ENCODE data around the gene ANKRD31.
"Not testable (repeated sequence)": the region's sequence is repeated elsewhere in the genome, so short reads cannot be mapped to it uniquely, and the experiment has no call there.

The ANKRD31 gene

DNA sequence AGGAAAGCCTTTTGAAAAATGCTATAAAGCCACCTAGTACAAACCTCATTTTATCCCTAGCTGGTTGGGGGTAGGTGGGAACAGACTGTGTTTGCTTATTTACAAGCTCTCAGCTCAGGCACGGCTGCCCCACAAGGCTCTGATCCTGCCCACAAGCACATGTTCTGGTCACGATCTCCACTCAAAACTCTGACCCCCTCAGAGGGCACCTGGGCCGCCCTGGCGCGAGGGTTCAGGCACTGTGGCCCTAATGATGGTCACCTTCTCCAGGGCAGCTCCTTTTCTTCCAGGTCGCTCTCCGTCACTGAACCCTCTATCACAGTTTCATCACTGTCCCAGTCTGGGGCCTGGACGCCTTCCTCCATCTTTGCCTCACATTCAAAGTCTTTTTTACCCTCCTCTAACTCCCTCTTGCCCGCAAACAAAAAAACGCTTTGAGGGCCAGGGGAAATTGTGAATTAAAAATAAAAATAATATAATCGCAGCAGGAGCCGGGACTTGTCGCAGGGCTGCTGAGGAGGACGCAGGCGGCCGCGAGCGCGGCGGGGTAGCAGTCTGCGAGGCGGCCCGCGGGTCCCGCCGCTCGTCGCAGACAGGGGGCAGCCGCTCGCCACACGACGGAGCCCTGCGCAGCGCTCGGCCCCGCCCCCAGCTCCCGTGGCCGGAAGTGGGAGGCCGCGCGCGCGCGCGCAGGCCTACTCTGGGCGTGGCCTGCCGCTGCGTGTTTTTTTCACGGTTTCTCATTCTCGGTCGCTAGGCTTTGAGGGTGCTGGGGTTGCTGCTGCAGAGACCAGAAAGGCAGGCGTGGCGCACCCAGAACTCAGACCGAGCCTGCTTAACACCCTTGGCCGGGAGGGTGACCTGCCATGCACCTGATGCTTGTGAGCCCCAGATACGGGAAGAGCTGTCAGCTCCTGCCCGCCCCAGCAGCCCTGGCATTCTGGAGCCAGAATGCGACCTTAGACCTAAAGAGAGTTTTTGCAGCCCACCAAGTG is at the start of gene ANKRD31:
Gene ANKRD31, minus strand, starts transcription at position 557 of the 995 bp plus-strand sequence. Its CDS starts 192 bp downstream, at position 365.
- DNase-seq: peak; percentile 62

DNA sequence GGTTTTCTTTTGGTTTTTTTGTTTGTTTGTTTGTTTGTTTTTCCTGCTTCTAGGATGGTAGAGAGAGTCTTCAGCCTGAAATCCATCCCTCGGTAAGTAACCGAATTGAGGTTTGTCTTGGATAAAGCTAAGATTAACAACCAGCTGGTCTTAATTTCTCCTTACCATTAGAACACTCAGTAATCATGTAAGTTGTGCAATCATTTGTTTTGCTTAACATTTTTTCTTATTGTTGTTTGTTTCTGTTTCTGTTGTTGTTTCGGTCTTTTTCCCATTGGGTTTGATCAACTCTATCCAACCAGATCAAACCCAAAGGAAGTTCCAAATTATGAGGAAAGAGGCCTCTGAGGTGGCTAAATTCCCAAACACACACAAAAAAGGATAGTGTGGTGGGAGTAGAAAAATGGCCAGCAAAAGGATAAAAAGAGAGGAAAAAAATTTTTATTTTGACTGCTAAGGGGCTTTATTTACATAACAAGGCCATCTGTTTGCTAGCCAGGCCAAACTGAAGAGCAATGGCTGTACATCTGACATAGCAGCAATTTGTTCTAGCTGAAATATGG is 49.6 kb upstream of the ANKRD31 start:
- DNase-seq: no peak

GRCh38 chr5:75282581-75282980 is 45.9 kb upstream of the ANKRD31 start:
- no peak for DNase-seq

- no peak for DNase-seq
Measured at GRCh38 chr5:75281716-75282465, 45.2 kb upstream of the ANKRD31 start.

GRCh38 chr5:75279321-75279720 is 42.6 kb upstream of the ANKRD31 start:
- no peak for DNase-seq

DNA sequence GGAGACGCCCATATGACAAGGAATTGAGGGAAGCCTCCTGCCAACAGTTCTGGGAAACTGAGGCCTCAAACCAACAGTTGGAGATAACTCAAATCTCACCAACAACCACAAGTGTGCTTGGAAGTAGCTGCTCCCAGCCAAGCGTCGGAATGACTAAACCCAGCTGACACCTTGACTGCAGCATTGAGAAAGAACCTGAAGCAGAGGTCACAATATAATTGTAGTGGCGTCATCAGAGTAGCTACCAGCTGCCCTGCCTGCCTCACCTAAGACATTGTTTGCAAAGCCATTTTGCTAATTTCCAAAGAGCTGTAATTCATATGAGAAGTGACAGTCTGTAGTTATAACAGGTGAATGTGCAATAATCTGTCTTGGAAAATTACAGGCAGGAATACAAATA is 40.8 kb upstream of the ANKRD31 start:
- peak; percentile 90 for DNase-seq

DNA sequence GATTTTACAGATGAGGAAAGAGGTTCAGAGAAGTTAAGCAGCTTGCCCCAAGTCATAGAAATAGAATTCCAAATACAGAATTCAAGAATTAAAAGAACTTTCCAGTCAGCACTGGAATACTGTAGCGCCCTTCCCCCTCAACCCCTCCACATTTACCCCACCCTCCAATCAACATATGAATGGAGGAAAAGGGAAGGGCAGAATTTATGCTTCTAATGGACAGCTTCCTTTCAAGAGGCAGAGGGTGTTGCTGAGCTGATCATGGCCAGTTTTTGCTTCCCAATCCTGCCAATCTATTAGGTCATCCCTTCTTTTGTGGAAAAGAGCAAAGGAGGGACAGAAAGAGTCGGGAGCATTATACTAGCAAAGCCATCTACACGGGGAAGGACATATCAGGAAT is 39.1 kb upstream of the ANKRD31 start:
- DNase-seq: peak; percentile 61

DNA sequence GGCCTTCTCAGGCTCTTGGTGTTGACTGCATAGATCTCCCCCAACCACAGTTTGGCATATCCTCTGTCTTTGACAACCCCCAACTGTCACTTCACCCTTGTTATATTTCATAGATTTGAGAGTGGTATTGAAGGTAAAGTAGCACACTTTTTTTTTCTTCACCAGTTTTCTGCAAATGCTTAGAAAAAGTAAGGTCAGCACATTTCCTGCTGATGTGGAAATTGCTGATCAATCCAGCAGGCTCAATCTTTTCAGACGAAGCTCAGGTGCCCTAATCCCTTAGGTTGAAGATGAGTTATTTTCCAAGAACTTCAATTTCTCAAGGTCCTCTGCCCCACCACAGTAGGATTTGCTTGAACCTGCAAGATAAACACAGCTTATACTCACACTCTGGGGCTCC is 38.5 kb upstream of the ANKRD31 start:
- DNase-seq: no peak

DNA sequence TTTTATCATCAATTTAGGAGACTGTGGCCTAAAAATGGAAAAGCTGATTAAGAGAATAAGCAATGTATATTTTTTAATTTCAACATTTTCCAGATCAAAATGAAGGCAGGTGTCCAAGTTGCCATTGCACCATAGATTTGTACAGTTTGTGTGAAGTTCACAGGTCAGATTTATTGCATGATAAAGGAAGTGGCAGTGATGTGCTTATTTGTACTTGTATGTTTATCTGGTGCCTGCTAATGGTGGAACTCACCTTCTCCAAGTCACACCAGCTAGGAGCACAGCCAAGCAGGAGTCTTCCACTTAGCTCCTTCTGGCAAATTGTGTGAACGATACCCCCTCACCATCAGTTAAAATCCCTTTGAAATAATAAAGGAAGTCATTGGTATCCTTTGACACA is 37.8 kb upstream of the ANKRD31 start:
- no peak for DNase-seq

- DNase-seq: not testable (repeated sequence)
Measured at GRCh38 chr5:75270605-75271004, 33.9 kb upstream of the ANKRD31 start.

DNA sequence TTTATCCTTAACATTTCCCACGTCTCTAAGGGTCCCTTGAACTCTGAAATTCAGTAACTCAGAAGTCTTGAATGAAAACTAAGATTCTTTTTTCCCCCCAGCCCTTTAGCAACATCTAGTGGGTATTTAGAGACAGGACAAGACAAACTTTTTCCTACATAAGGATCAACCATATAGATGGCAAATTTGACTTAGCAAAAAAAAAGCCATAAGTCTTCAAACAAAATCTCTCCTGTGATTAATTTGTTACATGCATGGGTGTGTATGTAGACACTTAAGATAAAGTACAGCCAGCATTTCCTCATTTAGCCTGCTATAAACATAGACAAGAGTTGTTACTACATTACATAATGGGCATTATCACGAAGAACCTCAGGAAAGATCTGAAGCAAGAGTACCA is 29.1 kb upstream of the ANKRD31 start:
- DNase-seq: no peak

GRCh38 chr5:75262271-75262670 is 25.6 kb upstream of the ANKRD31 start:
- no peak for DNase-seq

DNA sequence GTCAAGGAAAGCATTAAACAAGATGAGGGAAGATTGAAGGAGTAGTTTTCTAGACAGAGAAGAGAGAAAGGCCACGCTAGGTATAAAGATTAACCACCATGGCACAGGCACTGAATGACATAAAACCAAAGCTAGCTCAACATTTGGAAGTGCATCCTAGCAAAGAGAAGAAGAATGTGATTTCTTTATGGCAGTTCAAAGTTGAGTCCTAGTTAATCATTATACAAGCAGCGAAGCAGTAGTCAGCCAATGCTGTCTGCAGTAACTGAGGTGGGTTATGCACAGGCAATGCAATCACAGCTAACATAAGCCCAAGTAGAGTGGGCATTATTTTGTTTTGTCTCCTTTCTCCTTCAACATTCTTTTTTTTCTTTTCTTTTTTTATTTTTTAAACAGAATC is 24.0 kb upstream of the ANKRD31 start:
- DNase-seq: no peak

GRCh38 chr5:75250452-75250851 is 13.8 kb upstream of the ANKRD31 start:
- not testable (repeated sequence) for DNase-seq

GRCh38 chr5:75245023-75245422 is 8.3 kb upstream of the ANKRD31 start:
- no peak for DNase-seq

DNA sequence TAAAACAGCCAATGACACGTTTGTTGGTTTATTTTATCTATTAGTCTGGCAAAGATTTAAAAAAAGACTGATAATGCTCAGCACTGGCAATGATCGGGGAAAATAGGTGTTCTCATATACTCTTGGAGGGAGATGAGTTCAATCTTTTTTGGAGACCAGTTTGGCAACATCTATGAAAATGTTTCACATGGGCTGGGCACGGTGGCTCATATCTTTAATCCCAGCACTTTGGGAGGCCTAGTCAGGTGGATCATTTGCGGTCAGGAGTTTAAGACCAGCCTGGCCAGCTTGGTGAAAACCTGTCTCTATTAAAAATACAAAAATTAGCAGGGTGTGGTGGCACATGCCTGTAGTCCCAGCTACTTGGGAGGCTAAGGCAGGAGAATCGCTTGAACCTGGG is 6.8 kb upstream of the ANKRD31 start:
- no peak for DNase-seq

GRCh38 chr5:75243100-75243499 is 6.4 kb upstream of the ANKRD31 start:
- no peak for DNase-seq

GRCh38 chr5:75242067-75242466 is 5.4 kb upstream of the ANKRD31 start:
- no peak for DNase-seq

DNA sequence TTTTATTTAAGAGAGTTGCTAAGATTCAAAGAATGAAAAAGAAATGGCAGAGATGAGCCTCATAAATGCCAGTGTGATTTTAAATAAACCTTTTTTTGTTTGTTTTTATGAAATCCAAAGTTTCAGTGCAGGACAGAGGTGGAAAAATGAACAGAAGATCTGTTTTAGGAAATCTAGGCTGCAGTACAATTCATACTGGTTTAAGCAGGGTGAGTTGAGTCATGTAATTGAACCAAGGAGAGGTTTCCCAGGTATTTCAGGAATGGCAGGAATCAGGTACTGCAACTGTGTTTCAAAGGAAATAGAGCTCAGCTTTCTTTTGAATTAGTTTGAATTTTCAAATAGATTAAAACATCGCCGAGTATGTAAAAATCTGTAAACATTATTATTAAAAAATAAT is 3.0 kb upstream of the ANKRD31 start:
- DNase-seq: no peak

DNA sequence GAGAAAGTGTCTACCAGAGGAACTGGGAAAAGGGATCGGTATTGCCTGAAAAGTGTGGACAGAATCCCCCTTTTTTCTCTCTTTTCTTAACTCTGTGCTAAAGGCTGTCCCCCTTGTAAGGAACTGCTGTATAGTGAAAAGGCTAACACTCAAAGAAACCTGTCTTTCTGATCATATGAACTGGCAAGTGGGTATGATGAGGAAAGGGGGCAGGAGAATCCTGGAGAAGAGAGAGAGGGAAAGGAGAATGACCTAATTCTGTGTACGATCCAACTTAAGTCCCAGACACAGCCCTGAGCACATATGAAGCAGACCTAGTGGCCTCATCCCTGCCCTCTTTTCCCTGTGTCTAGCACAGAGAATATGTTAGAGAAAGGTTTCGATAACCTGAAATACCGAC is 967 bp downstream of the ANKRD31 start:
- DNase-seq: no peak

- no peak for DNase-seq
Measured at GRCh38 chr5:75234251-75234650, 2.4 kb downstream of the ANKRD31 start.

DNA sequence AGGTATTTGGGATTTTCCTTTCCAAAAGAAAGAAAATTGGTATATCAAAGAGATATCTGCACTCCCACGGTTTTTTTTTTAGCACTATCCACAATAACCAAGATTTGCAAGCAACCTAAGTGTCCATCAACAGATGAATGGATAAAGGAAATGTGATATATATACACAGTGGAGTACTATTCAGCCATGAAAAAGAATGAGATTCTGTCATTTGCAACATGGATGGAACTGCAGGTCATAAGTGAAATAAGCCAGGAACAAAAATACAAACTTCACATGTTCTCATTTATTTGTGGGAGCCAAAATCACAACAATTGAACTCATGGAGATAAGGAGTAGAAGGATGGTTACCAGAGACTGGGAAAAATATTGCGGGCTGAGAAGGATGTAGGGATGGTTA is 9.8 kb downstream of the ANKRD31 start:
- DNase-seq: no peak

DNA sequence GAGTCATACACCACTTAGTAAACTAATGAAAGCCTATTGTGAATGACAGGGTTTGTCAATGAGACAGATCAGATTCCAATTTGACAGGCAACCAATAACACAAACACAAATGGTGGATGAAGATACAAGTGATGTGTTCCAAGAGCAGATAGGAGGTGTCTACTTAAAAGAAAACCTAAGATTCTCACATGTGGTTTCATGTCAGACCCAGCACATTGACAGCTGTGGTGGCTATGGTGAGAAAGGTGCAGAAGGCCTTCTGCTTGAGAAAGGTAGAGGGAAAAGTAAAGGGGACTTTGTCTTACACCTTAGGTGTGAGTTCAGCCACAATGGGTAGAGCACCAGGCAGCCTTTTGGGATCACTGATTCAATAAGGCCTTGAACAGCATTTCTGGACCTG is 11.2 kb downstream of the ANKRD31 start:
- no peak for DNase-seq

DNA sequence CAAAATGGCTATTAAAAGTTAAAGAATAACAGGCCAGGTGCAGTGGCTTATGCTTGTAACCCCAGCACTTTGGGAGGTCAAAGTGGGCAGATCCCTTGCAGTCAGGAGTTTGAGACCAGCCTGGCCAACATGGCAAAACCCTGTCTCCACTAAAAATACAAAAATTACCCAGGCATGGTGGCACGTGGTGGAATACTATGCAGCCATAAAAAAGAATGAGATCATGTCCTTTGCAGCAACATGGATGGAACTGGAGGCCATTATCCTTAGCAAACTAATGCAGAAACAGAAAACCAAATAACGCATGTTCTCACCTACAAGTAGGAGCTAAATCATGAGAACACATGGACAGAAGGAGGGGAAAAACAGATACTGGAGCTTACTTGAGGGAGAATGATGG is 15.9 kb downstream of the ANKRD31 start:
- DNase-seq: not testable (repeated sequence)

Data from NCI-H748 treated with DMSO at 0.1 percent for 48 hours (cell line).